KBM-7 (cell line): Measurements from ENCODE around the gene SLC9A3.
"Not testable (repeated sequence)": the region's sequence is repeated elsewhere in the genome, so short reads cannot be mapped to it uniquely, and the experiment has no call there.

ENCODE experiments used
- DNase-seq: peaks from one replicate; pipeline ENCODE4 v3.0.0-alpha.2; 2015
- in situ Hi-C: fragments of 300-500 bp; cut with MboI; formaldehyde crosslinking; loops from 2 replicates; pipeline ENCODE4 v1.14.3; 2020; ENCODE audit warnings: low sequenced_read_pairs, low pct_unique_long_range_greater_than_20kb, mixed read lengths

SLC9A3 gene

GRCh38 chr5:497090-497700 lies 27.1 kb downstream of the SLC9A3 start:
- no peak for DNase-seq
- in situ Hi-C loops: no loop called here

- in situ Hi-C loops: no loop called here
- DNase-seq: no peak
Measured at GRCh38 chr5:496028-496427, 28.2 kb downstream of the SLC9A3 start.

DNA sequence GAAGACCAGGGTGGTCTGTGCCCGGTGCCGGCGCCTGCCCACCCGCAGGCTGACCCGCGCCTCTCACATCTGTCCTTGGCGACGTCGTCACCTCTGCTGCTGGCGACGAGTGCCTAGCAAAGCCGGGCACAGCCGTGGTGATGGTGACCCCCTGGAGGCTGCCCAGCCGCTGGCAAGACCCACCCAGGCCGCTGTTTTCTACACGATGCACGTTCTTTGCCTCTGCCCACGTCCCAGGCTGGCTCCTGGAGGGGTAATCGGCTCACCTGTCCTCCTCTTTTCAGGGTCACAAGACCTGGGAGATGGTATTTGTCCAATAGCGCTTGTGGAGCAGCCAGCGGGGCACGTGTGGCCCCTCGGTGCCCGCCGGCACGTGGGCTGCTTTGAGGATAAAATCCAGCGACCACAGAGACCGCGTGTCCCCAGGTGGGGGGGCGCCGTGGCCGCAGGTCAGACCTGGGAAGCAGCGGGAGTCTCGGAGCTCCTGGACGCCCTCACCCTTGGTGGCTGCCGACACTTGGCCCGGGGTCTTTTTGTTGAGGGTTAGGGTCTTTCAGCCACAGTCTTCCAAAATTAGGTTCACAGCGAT lies 29.5 kb downstream of the SLC9A3 start:
- no peak for DNase-seq
- in situ Hi-C loops: no loop called here

- no peak for DNase-seq
- in situ Hi-C loops: no loop called here
Measured at GRCh38 chr5:493758-494157, 30.5 kb downstream of the SLC9A3 start.

DNA sequence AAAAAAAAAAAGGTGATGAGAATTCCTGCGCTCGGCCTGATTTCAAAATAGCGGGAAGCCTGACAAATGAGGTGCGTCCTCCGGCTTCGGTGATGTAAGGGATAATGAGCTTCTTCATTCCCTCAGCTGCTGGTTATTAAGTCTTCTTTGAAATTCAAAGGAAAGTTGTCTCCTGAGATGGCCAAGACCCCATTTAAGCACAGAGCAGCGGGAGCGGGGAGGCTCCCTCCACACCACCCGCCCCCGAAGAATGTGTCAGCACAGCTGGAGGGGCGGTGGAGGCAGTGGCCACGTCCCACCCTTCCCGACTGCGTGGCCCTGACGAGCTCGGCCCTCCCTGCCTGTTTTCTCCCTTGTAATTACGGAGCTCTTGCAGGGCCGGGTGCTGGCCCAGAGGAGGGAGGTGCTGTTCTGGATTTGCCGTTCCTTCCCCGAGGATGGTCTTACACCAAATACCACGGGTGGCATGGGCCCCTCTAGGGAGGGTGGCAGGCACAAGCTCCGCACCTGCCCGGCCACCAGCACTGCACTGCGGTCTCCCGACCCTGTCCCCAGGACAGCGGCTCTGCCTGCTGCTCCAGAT lies 31.0 kb downstream of the SLC9A3 start:
- no peak for DNase-seq
- in situ Hi-C loops: no loop called here

DNA sequence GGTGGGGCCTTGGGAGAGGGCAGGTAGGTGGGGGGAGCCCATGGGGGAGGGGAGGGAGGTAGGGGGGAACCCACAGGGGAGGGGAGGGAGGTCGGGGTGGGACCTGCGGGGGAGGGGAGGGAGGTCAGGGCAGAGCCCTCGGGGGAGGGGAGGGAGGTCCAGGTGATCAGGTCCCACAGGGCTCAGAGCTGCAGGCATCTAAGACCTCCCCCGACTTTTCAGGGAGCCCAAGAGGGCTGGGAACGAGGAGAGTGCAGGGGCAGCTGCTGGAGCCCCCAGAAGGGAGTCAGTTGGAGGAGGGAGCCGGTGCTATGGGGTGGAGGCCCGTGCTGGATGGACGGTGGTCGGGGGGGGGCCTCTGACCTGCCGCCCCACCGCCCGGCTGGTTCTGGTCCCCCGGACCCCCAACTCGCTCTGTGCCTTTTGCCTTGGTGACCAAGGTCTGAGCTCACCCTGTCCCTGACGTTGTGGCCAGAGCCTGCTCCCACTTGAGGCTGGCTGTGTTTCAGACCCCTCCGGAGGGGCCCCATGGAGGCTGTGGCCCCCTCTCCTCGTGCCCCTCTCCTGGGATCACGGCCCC lies 31.8 kb downstream of the SLC9A3 start:
- DNase-seq: no peak
- in situ Hi-C loops: no loop called here

GRCh38 chr5:491856-492155 lies 32.4 kb downstream of the SLC9A3 start:
- in situ Hi-C loops: no loop called here

DNA sequence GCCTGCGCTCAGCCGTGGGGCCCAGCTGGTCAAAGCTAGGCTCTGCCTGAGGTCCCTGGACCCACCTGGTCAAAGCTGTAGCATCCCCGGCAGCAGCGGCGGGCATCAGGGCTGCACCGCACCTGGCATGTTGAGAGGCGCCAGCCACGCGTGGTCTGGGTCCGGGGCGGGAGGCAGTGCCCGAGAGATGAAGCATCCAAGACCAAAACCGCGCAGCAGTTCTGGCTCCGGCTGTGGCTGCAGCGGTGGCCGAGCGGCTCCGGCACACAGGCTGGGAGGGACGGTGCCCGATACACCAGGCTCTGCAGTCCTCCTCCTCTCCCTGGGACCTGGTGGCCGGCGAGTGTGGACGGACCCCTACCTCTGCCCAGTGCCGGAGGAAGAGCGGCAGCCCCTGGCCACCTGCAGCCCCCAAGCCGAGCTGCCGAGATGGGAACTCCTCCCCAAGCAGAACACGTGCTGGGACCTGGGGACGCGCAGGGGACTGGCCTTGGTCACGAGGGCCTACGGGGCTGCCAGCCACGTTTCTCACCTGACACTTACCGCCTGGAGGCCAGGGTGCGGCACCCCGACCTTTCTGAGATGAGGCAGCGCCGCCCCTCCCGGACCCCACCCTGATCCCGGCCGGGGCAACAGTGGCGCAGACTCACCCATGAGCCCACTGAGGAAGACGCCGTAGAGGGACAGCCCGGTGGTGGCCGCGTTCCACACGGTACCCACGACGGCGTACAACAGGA lies 33.0 kb downstream of the SLC9A3 start:
- in situ Hi-C loops: no loop called here
- DNase-seq: no peak

More at GRCh38 chr5:491856-492155, 32.4 kb downstream of the SLC9A3 start:
- DNase-seq: no peak

DNA sequence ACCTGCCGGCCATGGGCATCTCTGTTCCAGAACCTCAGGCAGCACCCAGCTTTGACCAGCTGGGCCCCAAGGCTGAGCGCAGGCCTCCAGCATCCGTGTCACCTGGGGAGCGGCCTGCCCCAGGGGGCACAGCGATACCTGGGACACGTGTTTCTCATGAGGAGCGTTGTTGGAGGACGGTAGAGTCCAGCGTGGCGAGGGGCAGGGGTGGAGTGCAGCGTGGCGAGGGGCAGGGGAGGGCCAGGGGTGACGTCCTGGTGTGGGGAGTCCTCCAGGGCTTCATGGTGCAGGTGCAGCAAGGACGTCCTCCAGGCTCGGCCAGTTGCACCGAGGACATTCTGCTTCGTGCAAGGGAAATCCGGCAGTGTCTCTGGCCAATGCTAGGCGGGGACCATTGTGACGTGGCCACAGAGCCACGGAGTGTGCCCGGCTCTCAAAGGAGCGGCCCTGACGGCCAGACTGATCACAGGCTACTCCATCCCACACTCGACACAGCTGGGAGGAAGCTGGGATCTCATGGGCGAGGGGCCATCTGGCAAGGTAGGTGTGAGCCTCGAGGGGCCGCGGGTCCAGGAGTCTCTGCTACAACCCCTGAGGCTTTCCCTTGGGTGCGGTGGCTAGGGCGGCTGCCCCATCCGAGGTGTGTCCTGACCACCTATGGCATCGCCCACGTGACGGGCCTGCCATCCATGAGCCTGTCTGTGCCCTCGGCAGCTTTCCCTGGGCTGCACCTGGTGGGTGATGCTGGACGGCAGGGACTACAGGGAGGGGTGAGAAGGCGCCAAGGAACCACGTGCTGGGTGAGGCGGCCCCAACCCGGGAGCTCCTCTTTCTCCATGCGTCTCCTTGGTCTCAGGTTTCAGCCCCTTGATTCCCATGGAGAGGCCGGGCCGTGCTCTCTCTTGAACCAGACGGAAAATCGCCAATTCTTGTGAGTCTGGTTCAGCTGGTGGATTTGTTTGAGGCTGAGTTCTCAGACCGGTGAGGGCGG lies 33.8 kb downstream of the SLC9A3 start:
- in situ Hi-C loops: no loop called here
- no peak for DNase-seq

- DNase-seq: no peak
- in situ Hi-C loops: no loop called here
Measured at GRCh38 chr5:489689-490080, 34.6 kb downstream of the SLC9A3 start.

- in situ Hi-C loops: no loop called here
- DNase-seq: no peak
Measured at GRCh38 chr5:488744-489688, 35.2 kb downstream of the SLC9A3 start.

DNA sequence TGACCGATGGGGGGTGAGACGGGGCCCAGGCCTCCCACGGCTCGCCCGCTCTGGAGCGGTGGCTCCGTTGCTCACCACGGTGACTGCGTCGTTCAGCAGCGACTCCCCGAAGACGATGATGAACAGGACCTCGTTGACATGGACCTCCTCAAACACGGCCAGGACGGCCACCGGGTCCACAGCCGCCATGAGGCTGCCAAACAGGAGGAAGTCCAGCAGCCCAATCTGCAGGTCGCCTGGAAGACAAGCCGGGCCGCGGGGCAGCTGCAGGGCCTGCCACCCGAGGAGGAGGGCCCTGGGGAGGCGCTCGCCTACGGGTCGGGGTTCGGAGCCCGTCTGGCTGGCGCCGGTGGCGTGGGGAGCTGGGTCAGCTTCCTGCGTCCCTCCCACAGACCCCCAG lies 36.0 kb downstream of the SLC9A3 start:
- in situ Hi-C loops: no loop called here
- no peak for DNase-seq

DNA sequence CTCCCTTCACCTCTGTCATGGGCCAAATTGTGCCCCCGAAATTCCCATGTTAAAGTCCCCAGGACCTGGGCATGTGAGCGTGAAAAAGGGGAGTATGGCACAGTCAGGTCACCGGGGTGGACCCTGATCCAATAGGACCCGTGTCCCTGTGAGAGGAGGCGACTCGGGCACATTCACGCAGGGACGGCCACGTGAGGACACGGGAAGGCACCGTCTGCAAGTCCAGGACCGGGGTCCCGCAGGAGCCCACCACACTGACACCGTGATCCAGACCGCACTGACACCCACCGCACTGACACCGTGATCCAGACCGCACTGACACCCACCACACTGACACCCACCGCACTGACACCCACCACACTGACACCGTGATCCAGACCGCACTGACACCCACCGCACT lies 37.7 kb downstream of the SLC9A3 start:
- in situ Hi-C loops, DNase-seq: not testable (repeated sequence)

DNA sequence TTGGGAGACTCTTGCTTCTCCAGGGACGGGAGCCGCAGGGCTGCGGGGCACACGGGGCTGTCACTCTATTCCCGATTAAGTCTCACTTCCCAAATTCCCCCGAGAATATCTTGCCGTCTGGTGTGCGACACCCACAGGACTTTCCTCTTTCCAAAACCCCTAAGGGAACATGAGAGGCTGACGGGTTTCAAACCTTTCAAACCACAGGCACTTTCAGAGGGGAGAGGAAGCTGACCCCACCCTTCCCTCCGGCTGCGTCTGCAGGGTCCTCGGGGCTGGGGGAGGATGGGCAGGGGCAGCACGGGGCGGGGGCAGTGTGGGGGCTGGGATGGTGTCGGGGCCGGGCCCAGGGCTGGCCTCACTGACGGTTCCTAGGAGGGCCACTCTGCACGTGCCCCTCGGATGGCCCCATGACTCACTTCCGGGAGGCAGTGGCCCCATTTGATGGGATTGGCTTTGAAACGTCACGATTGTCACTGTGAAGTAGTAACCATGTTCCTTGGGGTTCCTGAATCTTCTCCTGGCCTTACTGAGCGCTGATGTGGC lies 38.2 kb downstream of the SLC9A3 start:
- in situ Hi-C loops: no loop called here
- no peak for DNase-seq

- in situ Hi-C loops: no loop called here
- no peak for DNase-seq
Measured at GRCh38 chr5:485113-485945, 38.9 kb downstream of the SLC9A3 start.

DNA sequence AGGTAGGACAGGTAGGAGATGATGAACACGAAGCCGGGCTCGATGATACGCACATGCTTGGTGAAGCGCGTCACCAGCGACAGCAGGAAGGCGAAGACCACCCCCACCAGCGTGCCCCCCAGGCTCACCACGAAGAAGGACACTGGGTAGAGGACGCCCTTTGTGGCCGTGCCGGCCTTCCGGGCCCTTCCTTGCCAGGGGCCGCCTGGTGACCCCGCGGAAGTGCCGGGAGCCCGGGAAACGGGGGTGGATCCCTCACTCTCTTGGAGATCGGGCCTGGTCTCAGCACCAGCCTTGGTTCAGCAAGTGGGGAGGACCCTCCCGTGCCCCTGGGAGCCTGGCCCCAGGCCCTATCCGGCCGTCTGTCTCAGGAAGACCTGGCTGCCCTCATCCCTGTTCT lies 39.7 kb downstream of the SLC9A3 start:
- in situ Hi-C loops: no loop called here
- DNase-seq: no peak
